PC-3 (cell line): Measurements from ENCODE around the gene KRT6C.

Experiments
- CTCF ChIP-seq: fragments of 300-600 bp; sonication (generic); conservative IDR thresholded peaks from 2 replicates; pipeline ENCODE4 v1.5.1; 2017; ENCODE audit warnings: antibody characterized with exemption, low read depth, mild to moderate bottlenecking, low read length
- EZH2 ChIP-seq: fragments of 300-600 bp; sonication (generic); IDR thresholded peaks from one replicate; pipeline ENCODE4 v1.6.1; 2017; ENCODE audit warnings: antibody characterized with exemption, mild to moderate bottlenecking, low read length; ENCODE audit not compliant: unreplicated experiment
- EZH2phosphoT487 ChIP-seq: fragments of 300-600 bp; sonication (generic); IDR thresholded peaks from 2 replicates; pipeline ENCODE4 v1.6.1; 2018; ENCODE audit warnings: mild to moderate bottlenecking, antibody characterized with exemption, low read length, borderline replicate concordance

GRCh38 chr12:52469853-52470252 is 3.8 kb downstream of the KRT6C start:
- TF ChIP-seq CTCF = no peak
- TF ChIP-seq EZH2 = no peak
- TF ChIP-seq EZH2phosphoT487 = no peak
